H1 (cell line): ENCODE measurements around the gene VPS25. TPM values are rescaled to one million over a fixed set of nuclear protein-coding genes. Genes with fewer than 3 reads are reported as not detected.

Experiments used
- CTCF ChIA-PET: fragments of 300-600 bp; sonication (Branson Sonifier 250); formaldehyde crosslinking; loops from one replicate; lab custom pipeline; 2021; ENCODE audit not compliant: partially characterized antibody; lab: Charles Lee
- POLR2A ChIA-PET: fragments of 300-600 bp; sonication (Branson Sonifier 250); formaldehyde crosslinking; loops from one replicate; lab custom pipeline; 2021; ENCODE audit warnings: inconsistent platforms; ENCODE audit not compliant: partially characterized antibody; lab: Charles Lee
- DNase-seq, 2 experiments: peaks; one replicate each; pipeline versions ENCODE4 v3.0.0 to v3.0.0-alpha.2; 2010 to 2022; ENCODE audit warnings: low spot score in 2 of 2, low read depth in 1 of 2, mixed read lengths in 1 of 2
- FAIRE-seq: peaks from 2 replicates; lab custom pipeline; 2011; peaks lifted over from hg19 to GRCh38; lab: Jason Lieb, UNC
- H2AFZ ChIP-seq: 2 replicates; pipeline ENCODE4 v1.8.1; 2012; ENCODE audit warnings: low read length, inconsistent platforms
- H2AK5ac ChIP-seq: 2 replicates; pipeline ENCODE4 v1.6.1; 2013; ENCODE audit warnings: low read depth, low read length
- H2BK120ac ChIP-seq: replicated peaks from 2 replicates; pipeline ENCODE3; 2013; ENCODE audit warnings: low read depth, low read length, inconsistent platforms
- H2BK12ac ChIP-seq: 2 replicates; pipeline ENCODE4 v1.6.1; 2013; ENCODE audit warnings: low read depth, low read length
- H2BK15ac ChIP-seq: 2 replicates; pipeline ENCODE4 v1.6.1; 2013; ENCODE audit warnings: low read length
- H2BK20ac ChIP-seq: 2 replicates; pipeline ENCODE4 v1.6.1; 2013; ENCODE audit warnings: low read length
- H2BK5ac ChIP-seq: 2 replicates; pipeline ENCODE4 v1.6.1; 2013; ENCODE audit warnings: low read depth, low read length
- H3K14ac ChIP-seq: 2 replicates; pipeline ENCODE4 v1.6.1; 2013; ENCODE audit warnings: inconsistent platforms; ENCODE audit not compliant: insufficient read length
- H3K18ac ChIP-seq: 2 replicates; pipeline ENCODE4 v1.6.1; 2013; ENCODE audit warnings: low read length; ENCODE audit errors: extremely low read depth
- H3K23ac ChIP-seq: 2 replicates; pipeline ENCODE4 v1.6.1; 2013; ENCODE audit warnings: inconsistent platforms; ENCODE audit not compliant: insufficient read length
- H3K23me2 ChIP-seq: 2 replicates; pipeline ENCODE4 v1.6.1; 2013; ENCODE audit warnings: low read depth, low read length
- H3K27ac ChIP-seq: 2 replicates; pipeline ENCODE4 v1.6.1; 2011; ENCODE audit warnings: low read depth, low read length, inconsistent platforms
- H3K27me3 ChIP-seq, 4 experiments: replicated peaks in 1 of 4; 1 replicate in 1 of 4; 2 replicates in 3 of 4; pipeline versions ENCODE4 v1.6.1 to v1.8.1; 2011 to 2013; ENCODE audit warnings: low read length in 3 of 4, mild to moderate bottlenecking in 3 of 4, inconsistent platforms in 2 of 4, mixed read lengths in 2 of 4, moderate library complexity in 1 of 4; ENCODE audit not compliant: control insufficient read depth in 3 of 4, insufficient read depth in 3 of 4; ENCODE audit errors: extremely low read depth in 1 of 4
- H3K36me3 ChIP-seq, 4 experiments: 2 replicates each; pipeline versions ENCODE4 v1.6.1 to v1.8.1; 2011 to 2013; ENCODE audit warnings: mild to moderate bottlenecking in 4 of 4, low read length in 3 of 4, moderate library complexity in 2 of 4, control low read depth in 1 of 4, inconsistent platforms in 1 of 4; ENCODE audit not compliant: insufficient read depth in 4 of 4, control insufficient read depth in 2 of 4
- H3K4ac ChIP-seq: replicated peaks from 2 replicates; pipeline ENCODE3; 2013; ENCODE audit warnings: low read length, low read depth, mixed read lengths, inconsistent platforms; ENCODE audit not compliant: insufficient read length
- H3K4me1 ChIP-seq, 4 experiments: replicated peaks in 1 of 4; 1 replicate in 1 of 4; 2 replicates in 3 of 4; pipeline versions ENCODE4 v1.6.1 to v1.8.1; 2011 to 2013; ENCODE audit warnings: low read length in 3 of 4, inconsistent platforms in 2 of 4, mixed read lengths in 1 of 4; ENCODE audit not compliant: insufficient read depth in 4 of 4, control insufficient read depth in 3 of 4
- H3K4me2 ChIP-seq, 2 experiments: 2 replicates each; pipeline versions ENCODE4 v1.6.1 to v1.8.1; 2011 to 2013; ENCODE audit warnings: low read depth in 2 of 2, low read length in 2 of 2, control low read depth in 1 of 2, inconsistent platforms in 1 of 2, mild to moderate bottlenecking in 1 of 2; ENCODE audit not compliant: insufficient read depth in 1 of 2
- H3K4me3 ChIP-seq, 4 experiments: fragments of 200-600, 300-600 bp in 1 of 4; sonication (generic), shearing (Covaris generic), sonication (Bioruptor Twin) in 1 of 4; 2 replicates each; pipeline versions ENCODE4 v1.5.1 to v1.8.1; 2011 to 2016; ENCODE audit warnings: low read length in 4 of 4, low read depth in 3 of 4, control low read depth in 2 of 4, inconsistent platforms in 2 of 4, mild to moderate bottlenecking in 2 of 4, mixed read lengths in 1 of 4, moderate library complexity in 1 of 4; ENCODE audit not compliant: insufficient read depth in 2 of 4; ENCODE audit errors: extremely low read depth in 1 of 4
- H3K56ac ChIP-seq: replicated peaks from 2 replicates; pipeline ENCODE3; 2013; ENCODE audit warnings: low read depth, mild to moderate bottlenecking, mixed read lengths, low read length, inconsistent platforms; ENCODE audit not compliant: insufficient read length
- H3K79me1 ChIP-seq: 2 replicates; pipeline ENCODE4 v1.6.1; 2013; ENCODE audit warnings: low read depth, low read length, control low read depth
- H3K79me2 ChIP-seq, 2 experiments: 2 replicates each; pipeline versions ENCODE4 v1.6.1 to v1.8.1; 2012 to 2013; ENCODE audit warnings: low read length in 2 of 2, mild to moderate bottlenecking in 2 of 2, inconsistent platforms in 1 of 2; ENCODE audit not compliant: insufficient read depth in 2 of 2, control insufficient read depth in 1 of 2
- H3K9ac ChIP-seq, 4 experiments: replicated peaks in 1 of 4; 1 replicate in 1 of 4; 2 replicates in 3 of 4; pipeline versions ENCODE4 v1.6.1 to v1.8.1; 2011 to 2013; ENCODE audit warnings: low read depth in 3 of 4, low read length in 3 of 4, control low read depth in 2 of 4, mild to moderate bottlenecking in 2 of 4, moderate library complexity in 2 of 4, inconsistent platforms in 1 of 4; ENCODE audit errors: extremely low read depth in 1 of 4
- H3K9me3 ChIP-seq, 2 experiments: 2 replicates each; pipeline versions ENCODE4 v1.6.1 to v1.8.1; 2012 to 2013; ENCODE audit warnings: mild to moderate bottlenecking in 2 of 2, moderate library complexity in 2 of 2, control low read depth in 1 of 2, inconsistent platforms in 1 of 2, low read depth in 1 of 2, low read length in 1 of 2, mixed read lengths in 1 of 2; ENCODE audit not compliant: insufficient read depth in 2 of 2
- H4K20me1 ChIP-seq, 2 experiments: replicated peaks in 1 of 2; 2 replicates each; pipeline versions ENCODE3 to v1.8.1; 2011 to 2013; ENCODE audit warnings: inconsistent platforms in 2 of 2, low read length in 2 of 2, mild to moderate bottlenecking in 1 of 2; ENCODE audit not compliant: insufficient read depth in 2 of 2, control insufficient read depth in 1 of 2
- H4K5ac ChIP-seq: 2 replicates; pipeline ENCODE4 v1.6.1; 2013; ENCODE audit warnings: low read length, low read depth, mixed read lengths, inconsistent platforms; ENCODE audit not compliant: insufficient read length
- H4K8ac ChIP-seq: 2 replicates; pipeline ENCODE4 v1.8.0; 2013; ENCODE audit warnings: mild to moderate bottlenecking, moderate library complexity, low read length, inconsistent platforms; ENCODE audit not compliant: insufficient read depth; ENCODE audit errors: extremely low read depth
- H4K91ac ChIP-seq: replicated peaks from 2 replicates; pipeline ENCODE3; 2013; ENCODE audit warnings: low read length, mixed read lengths, inconsistent platforms; ENCODE audit not compliant: insufficient read length
- BRCA1 ChIP-seq: IDR thresholded peaks from 2 replicates; pipeline ENCODE4 v1.6.1; 2012; ENCODE audit warnings: low read depth, low read length, improper control_type of control experiment
- CBX5 ChIP-seq: fragments of 300-800, 300-1000 bp; sonication (generic); IDR thresholded peaks from 2 replicates; pipeline ENCODE4 v1.7.1; 2016; ENCODE audit warnings: antibody characterized with exemption, low read length, low read depth
- EZH2 ChIP-seq: fragments of 200-600 bp; sonication (generic); IDR thresholded peaks from 2 replicates; pipeline ENCODE4 v1.7.1; 2012; ENCODE audit warnings: low read depth, mild to moderate bottlenecking, moderate library complexity, low read length, inconsistent platforms; ENCODE audit not compliant: severe bottlenecking
- PHF8 ChIP-seq: fragments of 200-600 bp; sonication (generic); conservative IDR thresholded peaks from 2 replicates; pipeline ENCODE4 v1.7.1; 2012; ENCODE audit warnings: low read depth, mild to moderate bottlenecking, inconsistent platforms, low read length, moderate library complexity
- RFX5 ChIP-seq: IDR thresholded peaks from 2 replicates; pipeline ENCODE4 v1.6.1; 2011; ENCODE audit warnings: low read depth, low read length, improper control_type of control experiment, borderline replicate concordance
- SAP30 ChIP-seq: fragments of 300-600 bp; sonication (generic); IDR thresholded peaks from 2 replicates; pipeline ENCODE4 v1.7.1; 2012; ENCODE audit warnings: low read length, moderate library complexity, mild to moderate bottlenecking, inconsistent platforms; ENCODE audit not compliant: insufficient read depth, insufficient replicate concordance
- WGBS, 2 experiments: shearing (Covaris generic) in 1 of 2; methylation state at CpG; one replicate each; pipeline versions ENCODE4 v1.1.6 to v1.1.7; 2013 to 2015; ENCODE audit warnings: low lambda C conversion rate in 2 of 2, mixed read lengths in 2 of 2, inconsistent platforms in 1 of 2, low coverage in 1 of 2, missing lambda C conversion rate in 1 of 2; ENCODE audit not compliant: insufficient replicate concordance in 2 of 2, insufficient coverage in 1 of 2, insufficient read length in 1 of 2; ENCODE audit errors: extremely low coverage in 1 of 2, missing lambda C conversion rate in 1 of 2; 5-methylcytosine and 5-hydroxymethylcytosine counted together
- polyA plus RNA-seq, 7 experiments: library from polyadenylated mRNA; depleted of rRNA in 3 of 7; stranded (reverse) in 5 of 7; unstranded in 2 of 7; fragments of >200 nt in 5 of 7; fragments of 200-250 nt in 2 of 7; gene quantifications; 1 replicate in 5 of 7; 2 replicates in 1 of 7; 4 replicates in 1 of 7; pipeline versions ENCODE4 v1.2.1 to v1.2.3, GENCODE V29; 2011 to 2013; ENCODE audit warnings: missing spikeins in 2 of 7, mixed read lengths in 2 of 7
- total RNA-seq: library from RNA; stranded (reverse); fragmentation: NEBNext Ultra II Directional; extraction: Animal tissue kit (Norgen Biotek cat#: 25700); gene quantifications from 2 replicates; pipeline ENCODE4 v1.2.1, GENCODE V29; 2021
- TF ChIP-seq, protein P1 (sequence below), 3 experiments: IDR thresholded peaks; 1 replicate in 2 of 3; 2 replicates in 1 of 3; pipeline versions ENCODE4 v1.5.1 to v1.6.1; 2011; ENCODE audit warnings: low read length in 3 of 3, mild to moderate bottlenecking in 3 of 3, inconsistent platforms in 2 of 3, low read depth in 1 of 3, moderate library complexity in 1 of 3; ENCODE audit not compliant: insufficient read depth in 1 of 3; ENCODE audit errors: control extremely low read depth in 1 of 3
- TF ChIP-seq, protein P2 (sequence below): IDR thresholded peaks from 2 replicates; pipeline ENCODE4 v1.6.1; 2011; ENCODE audit warnings: low read depth, mild to moderate bottlenecking, low read length; ENCODE audit not compliant: insufficient read depth
- TF ChIP-seq, protein P3 (sequence below): IDR thresholded peaks from 2 replicates; pipeline ENCODE4 v1.6.1; 2012; ENCODE audit warnings: inconsistent platforms

The VPS25 gene
- total and polyA plus RNA-seq, 2 of the 8 experiments (the other 6 are each of a cell fraction or from before 2014, with no cell fraction given): 88.2 to 188 TPM

GRCh38 chr17:42817866-42818265 lies 44.6 kb downstream of the VPS25 start:
- DNase-seq (no peak), FAIRE-seq (no peak)
- Histone ChIP-seq H2BK20ac (no peak overlapping the region), H2BK12ac (no peak overlapping the region), H3K18ac (no peak overlapping the region), H3K36me3 (peaks cover 18 to 60% (median 47%) of the 10 kb centered on the region in 4 experiments), H3K79me1 (peaks cover 1% of the 10 kb centered on the region; the same call in 1 of the 2 replicates), H2AFZ (no peak overlapping the region), H2AK5ac (no peak overlapping the region), H3K9ac (no peak overlapping the region), H3K4ac (no peak overlapping the region), H3K4me2 (no peak overlapping the region), H2BK120ac (no peak overlapping the region), H3K56ac (no peak overlapping the region), H3K4me1 (no peaks in the 10 kb centered on the region), H3K9me3 (no peaks in the 10 kb centered on the region), H3K27me3 (no peaks in the 10 kb centered on the region), H3K27ac (no peak overlapping the region), H4K5ac (no peak overlapping the region), H3K14ac (no peak overlapping the region), H4K8ac (no peak overlapping the region; the same call in 1 of the 2 replicates), H4K20me1 (no peaks in the 10 kb centered on the region), H3K23ac (no peak overlapping the region), H2BK15ac (no peak overlapping the region), H3K79me2 (peaks cover 0 to 2% of the 10 kb centered on the region in 2 experiments; a peak in 1 of 4 replicates), H4K91ac (no peak overlapping the region), H3K4me3 (no peak overlapping the region), H2BK5ac (no peak overlapping the region), H3K23me2 (no peaks in the 10 kb centered on the region)
- CTCF ChIA-PET: interaction anchor here (0.9 to 6.8 kb wide), 13 partner anchors 9 to 1061 kb away, joined by 3 to 45 read pairs (median 4); partner anchors contain the start of genes CNTD1, COA3 and PSME3
- 94% methylated on average over 1 of the region's 1 CpG; no CpG with 5 or more reads in 1 of the 2 experiments for WGBS, 2 experiments
- POLR2A ChIA-PET: interaction anchor here (0.6 to 1.3 kb wide), 3 partner anchors 20 to 28 kb away, joined by 3 to 4 read pairs (median 3); no protein-coding TSS in a partner anchor
- TF ChIP-seq, protein P1, sequence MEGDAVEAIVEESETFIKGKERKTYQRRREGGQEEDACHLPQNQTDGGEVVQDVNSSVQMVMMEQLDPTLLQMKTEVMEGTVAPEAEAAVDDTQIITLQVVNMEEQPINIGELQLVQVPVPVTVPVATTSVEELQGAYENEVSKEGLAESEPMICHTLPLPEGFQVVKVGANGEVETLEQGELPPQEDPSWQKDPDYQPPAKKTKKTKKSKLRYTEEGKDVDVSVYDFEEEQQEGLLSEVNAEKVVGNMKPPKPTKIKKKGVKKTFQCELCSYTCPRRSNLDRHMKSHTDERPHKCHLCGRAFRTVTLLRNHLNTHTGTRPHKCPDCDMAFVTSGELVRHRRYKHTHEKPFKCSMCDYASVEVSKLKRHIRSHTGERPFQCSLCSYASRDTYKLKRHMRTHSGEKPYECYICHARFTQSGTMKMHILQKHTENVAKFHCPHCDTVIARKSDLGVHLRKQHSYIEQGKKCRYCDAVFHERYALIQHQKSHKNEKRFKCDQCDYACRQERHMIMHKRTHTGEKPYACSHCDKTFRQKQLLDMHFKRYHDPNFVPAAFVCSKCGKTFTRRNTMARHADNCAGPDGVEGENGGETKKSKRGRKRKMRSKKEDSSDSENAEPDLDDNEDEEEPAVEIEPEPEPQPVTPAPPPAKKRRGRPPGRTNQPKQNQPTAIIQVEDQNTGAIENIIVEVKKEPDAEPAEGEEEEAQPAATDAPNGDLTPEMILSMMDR (IDR thresholded peaks at IDR 0.05; ENCODE audit: control extremely low read depth in 1 of 3, insufficient read depth in 1 of 3, low read depth in 1 of 3, low read length in 3 of 3): no peak
- TF ChIP-seq, protein P2, sequence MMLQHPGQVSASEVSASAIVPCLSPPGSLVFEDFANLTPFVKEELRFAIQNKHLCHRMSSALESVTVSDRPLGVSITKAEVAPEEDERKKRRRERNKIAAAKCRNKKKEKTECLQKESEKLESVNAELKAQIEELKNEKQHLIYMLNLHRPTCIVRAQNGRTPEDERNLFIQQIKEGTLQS: no peak
- TF ChIP-seq BRCA1 (no peak), EZH2 (no peak), PHF8 (no peak), SAP30 (no peak), RFX5 (no peak), CBX5 (no peak)
- TF ChIP-seq, protein P3, sequence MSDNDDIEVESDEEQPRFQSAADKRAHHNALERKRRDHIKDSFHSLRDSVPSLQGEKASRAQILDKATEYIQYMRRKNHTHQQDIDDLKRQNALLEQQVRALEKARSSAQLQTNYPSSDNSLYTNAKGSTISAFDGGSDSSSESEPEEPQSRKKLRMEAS: no peak
